SK-N-SH treated with all-trans-retinoic acid at 6 μM for 48 hours (cell line): ENCODE measurements around the gene EFCAB7.

ENCODE experiments used
- CREB5 ChIP-seq: fragments of 250-450 bp; sonication (Bioruptor Pico); IDR thresholded peaks from 2 replicates; pipeline ENCODE4 v1.5.1; 2020; ENCODE audit warnings: low read depth, mild to moderate bottlenecking, moderate library complexity
- TCF4 ChIP-seq: fragments of 250-450 bp; sonication (Bioruptor Pico); IDR thresholded peaks from 2 replicates; pipeline ENCODE4 v1.8.0; 2021; ENCODE audit warnings: mild to moderate bottlenecking, moderate library complexity, borderline replicate concordance
- ZFP3 ChIP-seq: fragments of 250-450 bp; sonication (Bioruptor Pico); IDR thresholded peaks from 2 replicates; pipeline ENCODE4 v1.5.0; 2020; ENCODE audit warnings: mild to moderate bottlenecking, moderate library complexity
- ZFP30 ChIP-seq: fragments of 450-650 bp; formaldehyde crosslinking; IDR thresholded peaks from 2 replicates; pipeline ENCODE4 v1.5.0; 2022; ENCODE audit warnings: mild to moderate bottlenecking, moderate library complexity
- ZNF70 ChIP-seq: fragments of 450-650 bp; formaldehyde crosslinking; IDR thresholded peaks from 2 replicates; pipeline ENCODE4 v1.5.0; 2020; ENCODE audit warnings: mild to moderate bottlenecking, moderate library complexity
- TF ChIP-seq, protein P1 (sequence below): fragments of 250-450 bp; sonication (Bioruptor Pico); IDR thresholded peaks from 2 replicates; pipeline ENCODE4 v1.8.0; 2021; ENCODE audit warnings: low read depth, mild to moderate bottlenecking, moderate library complexity, borderline replicate concordance

- TF ChIP-seq, protein P1, sequence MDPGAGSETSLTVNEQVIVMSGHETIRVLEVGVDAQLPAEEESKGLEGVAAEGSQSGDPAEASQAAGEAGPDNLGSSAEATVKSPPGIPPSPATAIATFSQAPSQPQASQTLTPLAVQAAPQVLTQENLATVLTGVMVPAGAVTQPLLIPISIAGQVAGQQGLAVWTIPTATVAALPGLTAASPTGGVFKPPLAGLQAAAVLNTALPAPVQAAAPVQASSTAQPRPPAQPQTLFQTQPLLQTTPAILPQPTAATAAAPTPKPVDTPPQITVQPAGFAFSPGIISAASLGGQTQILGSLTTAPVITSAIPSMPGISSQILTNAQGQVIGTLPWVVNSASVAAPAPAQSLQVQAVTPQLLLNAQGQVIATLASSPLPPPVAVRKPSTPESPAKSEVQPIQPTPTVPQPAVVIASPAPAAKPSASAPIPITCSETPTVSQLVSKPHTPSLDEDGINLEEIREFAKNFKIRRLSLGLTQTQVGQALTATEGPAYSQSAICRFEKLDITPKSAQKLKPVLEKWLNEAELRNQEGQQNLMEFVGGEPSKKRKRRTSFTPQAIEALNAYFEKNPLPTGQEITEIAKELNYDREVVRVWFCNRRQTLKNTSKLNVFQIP (CRISPR knock-in tag): no peak
- TF ChIP-seq TCF4 (CRISPR knock-in tag): no peak
- no peak for TF ChIP-seq ZFP3 (CRISPR knock-in tag)
- no peak for TF ChIP-seq CREB5 (CRISPR knock-in tag)
- no peak for TF ChIP-seq ZFP30 (CRISPR knock-in tag)
- TF ChIP-seq ZNF70 (CRISPR knock-in tag): no peak
Measured at GRCh38 chr1:63593886-63594605, 70.7 kb downstream of the EFCAB7 start.
